Heart left ventricle (tissue), 13 donors: Measurements from ENCODE around the gene GSDMA.

ENCODE experiments used
- CTCF ChIP-seq, 12 donors: fragments of 200-600 bp; sonication (generic) in 4 of 12; IDR thresholded peaks; one replicate each; pipeline versions ENCODE4 v1.5.0 to v1.8.0; 2018 to 2022; ENCODE audit warnings: antibody characterized with exemption in 12 of 12, mild to moderate bottlenecking in 5 of 12
- POLR2A ChIP-seq, 2 donors: fragments of 450-650 bp; IDR thresholded peaks; one replicate each; pipeline ENCODE4 v1.6.1; 2017; ENCODE audit warnings: antibody characterized with exemption in 2 of 2, mild to moderate bottlenecking in 2 of 2, moderate library complexity in 2 of 2
- donor health status: ischemic (EF 13 %, LVEDD 7.1; RV severe dilation, severe dysfunction).
- donor health status: DM: no; HTN: yes; CAD: no.
- donor health status: DM: no; HTN: no; CAD: no.
- donor health status: ischemic (EF 25% LVEDD 6.9; RV normal size, moderate dysfunction).
- donor health status: ischemic (EF 25% LVEDD 5.7; RV mildly dilated, moderate dysfunction).
- donor health status: ischemic (EF 35%, LVEDD 5.7; RV mildly dilated, moderate dysfunction).
- donor health status: nonischemic (EF 11% LVEDD 7.7; RV severe dilation, severe dysfunction).
- donor health status: DM: yes; HTN: yes; CAD: no.
- donor health status: PGD.
- donor health status: ischemic (EF 29% LVEDD 5.4; RV normal size, mild dysfunction).
- donor health status: nonischemic (EF 23%, LVEDD 6.1; RV moderate dilation, normal function).

- TF ChIP-seq CTCF (IDR thresholded peaks at IDR 0.05) (no peak), POLR2A (IDR thresholded peaks at IDR 0.05) (no peak)
These were observed 40.8 kb upstream of the GSDMA start for GRCh38 chr17:39922006-39922405.
